ENCODE results near the gene CCL15. TPM values are rescaled to one million over a fixed set of nuclear protein-coding genes. Genes with fewer than 3 reads are reported as not detected.
A peak's percentile ranks its signal among the peaks of the same experiment; 100 is the strongest.

Gene CCL15
- total RNA-seq, 4 donors from 2014 or later: 4.1 to 63.9 (median 27.0) TPM

GRCh38 chr17:35972945-35973332, 28.4 kb downstream of the CCL15 start:
- Histone ChIP-seq H3K27me3 (no peaks in the 10 kb centered on the region), H3K27ac (no peak overlapping the region), H3K4me1 (peaks cover 0 to 19% (median 0%) of the 10 kb centered on the region in 4 donors), H3K4me3 (no peak overlapping the region), H3K36me3 (no peaks in the 10 kb centered on the region), H3K9me3 (no peaks in the 10 kb centered on the region)
- TF ChIP-seq POLR2A (IDR thresholded peaks at IDR 0.05): no peak
- DNase-seq: no peak

GRCh38 chr17:35972535-35972934, 28.8 kb downstream of the CCL15 start:
- Histone ChIP-seq H3K27ac (no peak overlapping the region), H3K36me3 (no peaks in the 10 kb centered on the region), H3K4me3 (no peak overlapping the region), H3K9me3 (no peaks in the 10 kb centered on the region), H3K4me1 (peaks cover 0 to 19% (median 0%) of the 10 kb centered on the region in 4 donors), H3K27me3 (no peaks in the 10 kb centered on the region)
- TF ChIP-seq POLR2A (IDR thresholded peaks at IDR 0.05): no peak
- TF ChIP-seq, protein P1, sequence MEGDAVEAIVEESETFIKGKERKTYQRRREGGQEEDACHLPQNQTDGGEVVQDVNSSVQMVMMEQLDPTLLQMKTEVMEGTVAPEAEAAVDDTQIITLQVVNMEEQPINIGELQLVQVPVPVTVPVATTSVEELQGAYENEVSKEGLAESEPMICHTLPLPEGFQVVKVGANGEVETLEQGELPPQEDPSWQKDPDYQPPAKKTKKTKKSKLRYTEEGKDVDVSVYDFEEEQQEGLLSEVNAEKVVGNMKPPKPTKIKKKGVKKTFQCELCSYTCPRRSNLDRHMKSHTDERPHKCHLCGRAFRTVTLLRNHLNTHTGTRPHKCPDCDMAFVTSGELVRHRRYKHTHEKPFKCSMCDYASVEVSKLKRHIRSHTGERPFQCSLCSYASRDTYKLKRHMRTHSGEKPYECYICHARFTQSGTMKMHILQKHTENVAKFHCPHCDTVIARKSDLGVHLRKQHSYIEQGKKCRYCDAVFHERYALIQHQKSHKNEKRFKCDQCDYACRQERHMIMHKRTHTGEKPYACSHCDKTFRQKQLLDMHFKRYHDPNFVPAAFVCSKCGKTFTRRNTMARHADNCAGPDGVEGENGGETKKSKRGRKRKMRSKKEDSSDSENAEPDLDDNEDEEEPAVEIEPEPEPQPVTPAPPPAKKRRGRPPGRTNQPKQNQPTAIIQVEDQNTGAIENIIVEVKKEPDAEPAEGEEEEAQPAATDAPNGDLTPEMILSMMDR (IDR thresholded peaks at IDR 0.05): no peak
- no peak for DNase-seq

- H3K27me3 ChIP-seq: no peaks in the 10 kb centered on the region
- H3K36me3 ChIP-seq: no peaks in the 10 kb centered on the region
- peaks cover 0 to 19% (median 0%) of the 10 kb centered on the region in 4 donors for H3K4me1 ChIP-seq
- H3K9me3 ChIP-seq: no peaks in the 10 kb centered on the region
- TF ChIP-seq POLR2A (IDR thresholded peaks at IDR 0.05): no peak
- TF ChIP-seq, protein P1 (IDR thresholded peaks at IDR 0.05): no peak
- DNase-seq: no peak
- H3K4me3 ChIP-seq: no peak overlapping the region
- H3K27ac ChIP-seq: no peak overlapping the region
Observed at GRCh38 chr17:35972066-35972465, 29.3 kb downstream of the CCL15 start.

DNA sequence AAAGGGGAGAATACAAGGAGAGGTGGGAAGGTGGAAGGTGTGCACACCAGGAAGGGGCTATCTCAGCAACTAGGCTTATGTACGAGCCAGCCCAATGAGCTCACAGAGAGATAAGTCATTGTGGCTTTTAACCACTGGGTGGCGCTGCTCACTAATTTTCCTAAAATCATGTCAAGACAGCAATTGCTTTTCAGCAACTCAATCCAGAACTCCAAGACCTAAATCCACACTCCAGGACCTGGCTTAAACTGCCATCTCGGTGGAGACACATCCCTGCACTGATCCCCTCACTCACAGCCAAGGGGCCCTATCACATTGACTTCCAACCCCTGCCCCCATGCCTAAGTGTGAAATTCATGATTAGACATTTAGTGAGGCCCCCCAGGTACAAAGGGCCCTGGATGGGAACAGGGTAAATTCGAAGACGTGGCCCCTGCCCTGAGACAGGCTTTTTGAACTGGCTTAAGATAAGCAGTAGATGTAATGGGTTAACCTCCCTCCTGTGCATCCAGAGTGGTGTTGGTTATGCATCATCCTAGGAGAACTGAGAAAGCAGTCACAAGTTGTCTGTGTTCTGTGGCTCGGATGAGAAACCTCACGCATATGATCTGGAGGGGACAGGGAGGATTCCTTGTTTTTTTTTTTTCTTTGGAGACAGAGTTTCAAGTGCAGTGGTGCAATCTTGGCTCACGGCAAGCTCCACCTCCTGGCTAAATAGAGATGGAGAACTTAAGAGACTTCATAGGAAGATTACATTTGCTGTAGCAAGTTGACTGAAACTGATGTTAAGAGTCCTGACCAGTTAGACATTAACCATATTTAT, 31.6 kb downstream of the CCL15 start:
- TF ChIP-seq, protein P1 (IDR thresholded peaks at IDR 0.05): peak; percentile 75 to 93 (median 88)
- no peak for TF ChIP-seq POLR2A (IDR thresholded peaks at IDR 0.05)
- no peaks in the 10 kb centered on the region for H3K36me3 ChIP-seq
- peak overlapping the region in 1 of 4 donors; percentile 29 for H3K27ac ChIP-seq
- no peaks in the 10 kb centered on the region for H3K27me3 ChIP-seq
- H3K9me3 ChIP-seq: no peaks in the 10 kb centered on the region
- no peak overlapping the region for H3K4me3 ChIP-seq
- peak; percentile 61 to 93 (median 73) for DNase-seq
- peaks cover 0 to 19% (median 0%) of the 10 kb centered on the region in 4 donors for H3K4me1 ChIP-seq

GRCh38 chr17:35968520-35969054, 32.8 kb downstream of the CCL15 start:
- no peaks in the 10 kb centered on the region for H3K9me3 ChIP-seq
- no peaks in the 10 kb centered on the region for H3K27me3 ChIP-seq
- TF ChIP-seq, protein P1 (IDR thresholded peaks at IDR 0.05): no peak
- no peak for TF ChIP-seq POLR2A (IDR thresholded peaks at IDR 0.05)
- no peak overlapping the region for H3K4me3 ChIP-seq
- no peak for DNase-seq
- no peaks in the 10 kb centered on the region for H3K36me3 ChIP-seq
- no peak overlapping the region for H3K27ac ChIP-seq
- H3K4me1 ChIP-seq: peaks cover 0 to 16% (median 0%) of the 10 kb centered on the region in 4 donors

DNA sequence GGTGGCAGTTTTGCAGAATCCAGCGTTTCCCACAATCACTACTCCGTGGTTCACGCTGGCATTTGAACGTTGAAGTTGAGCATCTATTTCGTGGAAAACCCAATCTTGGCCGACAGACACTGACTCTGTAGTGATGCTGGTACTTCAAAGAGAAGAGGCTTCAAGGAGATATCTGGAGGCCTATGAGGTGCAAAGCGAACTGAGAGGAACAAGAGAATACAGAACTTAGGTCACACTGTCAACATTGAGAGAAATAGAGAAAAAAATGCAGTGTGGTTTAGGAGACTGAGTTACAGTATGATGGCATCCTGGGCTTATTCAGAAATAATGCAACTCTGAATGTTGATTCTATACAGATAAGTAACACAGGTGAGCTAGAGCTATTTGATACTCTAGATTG, 36.1 kb downstream of the CCL15 start:
- DNase-seq: no peak
- Histone ChIP-seq H3K27me3 (no peaks in the 10 kb centered on the region), H3K4me1 (peaks cover 0 to 8% (median 0%) of the 10 kb centered on the region in 4 donors), H3K9me3 (no peaks in the 10 kb centered on the region), H3K4me3 (no peak overlapping the region), H3K36me3 (no peaks in the 10 kb centered on the region), H3K27ac (no peak overlapping the region)
- TF ChIP-seq, protein P1 (IDR thresholded peaks at IDR 0.05): no peak
- no peak for TF ChIP-seq POLR2A (IDR thresholded peaks at IDR 0.05)

Data from Peyer's patch (tissue), 4 donors.